GM04504 (cell line): ENCODE data around the gene SLC50A1.

Source experiments
- DNase-seq: peaks from one replicate; pipeline ENCODE4 v3.0.0-alpha.2; 2012; ENCODE audit warnings: low read depth

The SLC50A1 gene

GRCh38 chr1:155170806-155171205, 35.2 kb downstream of the SLC50A1 start:
- no peak for DNase-seq

GRCh38 chr1:155171836-155172731, 36.4 kb downstream of the SLC50A1 start:
- DNase-seq = no peak

DNA sequence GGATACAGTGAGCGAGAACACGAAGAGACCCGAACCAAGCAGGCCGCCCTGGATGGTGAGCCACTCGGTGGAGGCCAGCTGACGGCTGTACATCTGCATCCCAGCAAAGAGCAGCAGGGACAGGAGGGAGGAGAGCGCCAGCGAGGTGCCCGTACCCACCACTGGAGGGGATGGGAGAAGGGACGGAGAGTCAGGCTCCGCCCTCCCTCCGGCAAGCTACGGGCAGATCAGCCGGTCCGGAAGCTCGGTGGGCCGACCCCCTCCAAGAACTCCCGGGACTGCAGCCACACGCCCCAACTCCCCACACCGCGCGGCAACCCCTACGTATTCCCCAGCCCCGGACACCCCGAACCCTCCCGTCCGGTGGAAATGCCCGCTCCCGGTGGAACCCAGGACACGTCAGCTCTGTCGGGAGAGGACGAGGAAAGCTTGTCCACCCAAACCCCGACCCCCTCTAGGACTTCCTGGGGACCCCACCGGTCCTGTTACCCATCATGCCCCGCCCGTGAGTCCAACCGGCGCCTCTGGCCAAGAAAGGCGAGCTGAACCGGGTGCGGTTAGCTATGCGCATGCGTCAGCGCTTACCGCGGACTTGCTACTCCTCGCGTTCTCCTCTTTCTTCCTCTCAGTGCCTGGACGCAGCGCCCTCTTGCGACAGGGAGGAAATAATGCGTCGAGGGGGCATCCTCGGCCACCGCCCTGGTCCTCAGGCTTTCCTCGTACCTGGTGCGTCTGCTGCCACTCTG, 37.3 kb downstream of the SLC50A1 start, which contains the start of gene KRTCAP2:
TSS of gene KRTCAP2 (minus strand) at position 573 of the 746 bp plus-strand sequence. CDS start at position 493, 80 bp downstream.
- DNase-seq = peak; percentile 91

GRCh38 chr1:155173478-155174323, 38.0 kb downstream of the SLC50A1 start, which contains the start of gene TRIM46:
TSS of gene TRIM46 (plus strand) at chr1:155173849. CDS start at chr1:155173967, 118 bp downstream.
- DNase-seq = no peak

DNA sequence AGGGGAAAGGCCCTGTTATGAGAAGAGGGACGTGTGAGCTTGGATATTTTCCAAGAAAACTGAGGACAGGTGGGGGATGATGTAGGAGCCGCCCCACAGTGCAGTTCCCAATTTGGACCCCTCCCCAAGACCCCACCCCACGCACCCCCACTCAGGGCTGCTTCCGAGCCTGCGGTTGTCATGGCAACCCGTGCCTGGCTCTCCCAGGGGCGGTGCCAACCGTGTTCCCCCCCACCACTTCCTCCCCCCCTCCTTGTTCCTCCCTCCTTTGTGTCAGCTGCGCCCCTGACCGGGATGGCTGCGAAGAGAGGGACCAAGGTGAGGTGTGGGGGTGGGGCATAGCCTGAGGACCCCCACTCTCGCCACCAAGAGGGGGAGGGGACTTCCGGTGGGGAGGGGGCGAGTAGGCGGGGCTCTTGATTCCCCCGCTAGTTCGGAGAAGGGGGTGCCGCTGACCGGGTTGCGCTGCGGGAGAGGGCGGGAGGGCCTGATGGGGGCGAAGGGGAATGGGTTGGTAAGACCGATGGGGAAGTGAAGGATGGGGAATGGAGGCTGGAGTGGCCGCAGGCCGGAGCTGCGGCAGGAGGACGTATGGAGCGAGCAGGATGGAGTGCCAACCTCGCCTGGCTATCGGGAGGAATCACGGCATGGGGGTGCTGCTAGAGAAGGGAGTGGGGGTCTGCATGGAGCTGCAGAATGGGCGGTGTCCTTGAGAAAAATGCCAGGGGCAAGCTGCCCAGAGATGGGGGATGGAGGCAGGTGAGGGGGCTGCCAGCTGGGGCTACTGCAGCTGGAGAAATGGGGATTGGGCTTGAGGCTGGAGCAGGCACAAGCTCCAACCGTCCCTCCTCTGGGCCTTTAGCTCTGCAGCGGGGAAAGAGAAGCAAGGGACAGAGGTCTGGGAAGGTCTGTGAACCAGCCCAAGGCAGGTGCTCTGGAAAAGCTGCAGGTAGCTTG, 39.0 kb downstream of the SLC50A1 start:
- no peak for DNase-seq

DNA sequence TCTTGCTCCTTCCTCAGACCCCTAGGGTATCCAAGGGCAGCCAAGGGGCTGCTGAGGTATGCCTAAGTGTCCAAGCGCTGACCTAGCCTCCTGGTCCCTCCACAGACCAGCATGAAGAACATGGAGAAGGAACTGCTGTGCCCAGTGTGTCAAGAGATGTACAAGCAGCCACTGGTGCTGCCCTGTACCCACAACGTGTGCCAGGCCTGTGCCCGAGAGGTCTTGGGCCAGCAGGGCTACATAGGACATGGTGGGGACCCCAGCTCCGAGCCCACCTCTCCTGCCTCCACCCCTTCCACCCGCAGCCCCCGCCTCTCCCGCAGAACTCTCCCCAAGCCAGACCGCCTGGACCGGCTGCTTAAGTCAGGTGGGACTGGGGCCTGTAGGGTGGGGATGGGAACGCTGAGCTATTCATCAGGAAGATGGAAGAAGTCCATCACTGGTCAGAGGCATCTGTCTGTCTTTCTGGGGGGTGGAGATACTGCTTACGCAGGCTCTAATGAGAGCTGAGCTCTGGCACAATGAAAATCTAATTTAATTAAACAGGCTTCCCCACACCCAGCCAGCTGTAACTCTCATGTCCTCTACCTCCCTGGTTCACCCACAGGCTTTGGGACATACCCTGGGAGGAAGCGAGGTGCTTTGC, 39.8 kb downstream of the SLC50A1 start:
- no peak for DNase-seq

DNA sequence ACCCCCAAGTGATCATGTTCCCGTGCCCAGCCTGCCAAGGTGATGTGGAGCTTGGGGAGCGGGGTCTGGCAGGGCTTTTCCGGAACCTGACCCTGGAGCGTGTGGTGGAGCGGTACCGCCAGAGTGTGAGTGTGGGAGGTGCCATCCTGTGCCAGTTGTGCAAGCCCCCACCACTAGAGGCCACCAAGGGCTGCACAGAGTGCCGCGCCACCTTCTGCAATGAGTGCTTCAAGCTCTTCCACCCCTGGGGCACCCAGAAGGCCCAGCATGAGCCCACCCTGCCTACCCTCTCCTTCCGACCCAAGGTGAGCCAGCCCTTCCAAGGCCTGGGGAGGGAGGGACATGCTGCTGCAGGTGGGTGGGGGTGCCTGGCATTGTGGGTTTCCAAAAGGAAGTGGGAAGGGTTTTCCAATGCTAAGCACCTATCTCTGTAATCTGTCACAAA, 40.3 kb downstream of the SLC50A1 start:
- no peak for DNase-seq

DNA sequence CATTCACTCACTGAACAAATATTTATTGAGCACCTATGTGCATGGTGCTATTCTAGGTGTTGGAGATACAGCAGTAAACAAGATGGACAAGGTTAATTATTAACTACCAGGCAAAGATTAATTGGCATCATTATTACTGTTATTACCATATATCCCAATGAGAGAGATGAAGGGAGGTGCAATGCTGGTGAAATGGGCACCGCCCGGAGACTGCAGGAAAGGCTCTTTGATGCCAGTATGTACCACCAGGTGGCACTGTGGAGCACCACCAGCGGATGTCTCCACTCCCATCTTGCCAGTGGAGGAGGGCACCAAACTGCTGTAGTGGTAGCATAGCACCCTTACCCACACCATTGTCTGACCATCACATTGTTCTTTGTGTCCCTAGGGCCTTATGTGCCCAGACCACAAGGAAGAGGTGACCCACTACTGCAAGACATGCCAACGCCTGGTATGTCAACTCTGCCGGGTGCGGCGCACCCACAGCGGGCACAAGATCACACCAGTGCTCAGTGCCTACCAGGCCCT, 41.0 kb downstream of the SLC50A1 start:
- DNase-seq = peak; percentile 49

DNA sequence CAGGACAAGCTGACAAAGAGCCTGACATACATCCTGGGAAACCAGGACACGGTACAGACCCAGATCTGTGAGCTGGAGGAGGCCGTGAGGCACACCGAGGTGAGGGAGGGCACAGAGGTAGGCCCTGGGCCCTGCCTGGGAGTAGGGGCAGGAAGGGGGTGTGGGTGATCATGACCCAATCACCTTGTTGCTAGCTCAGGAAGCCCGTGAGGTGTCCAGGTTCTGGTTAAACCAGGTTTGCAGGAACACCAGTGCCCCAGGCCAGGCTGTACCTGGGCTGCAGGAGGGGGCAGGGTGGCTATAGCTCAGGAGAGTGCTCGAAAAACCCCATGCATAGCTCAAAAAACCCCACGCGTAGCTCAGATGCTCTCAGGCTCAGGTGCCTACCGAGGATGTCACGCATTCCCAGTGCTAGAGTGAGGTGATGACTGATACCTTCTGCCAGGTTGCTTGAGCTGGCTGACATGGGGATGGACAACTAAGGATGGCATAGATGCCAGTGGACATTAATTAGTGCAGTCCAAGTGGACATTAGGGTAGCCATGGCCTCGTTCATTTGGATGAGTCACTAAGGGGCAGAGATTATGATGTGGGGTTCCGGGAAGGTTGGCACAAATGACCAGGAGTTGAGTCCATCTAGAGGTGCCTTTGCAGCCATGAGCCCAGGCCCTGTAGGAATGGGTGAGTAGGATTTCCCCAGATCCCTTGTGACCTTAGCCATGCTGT, 41.7 kb downstream of the SLC50A1 start:
- DNase-seq = no peak

GRCh38 chr1:155177918-155178281, 42.2 kb downstream of the SLC50A1 start:
- DNase-seq = no peak

GRCh38 chr1:155178441-155179111, 42.9 kb downstream of the SLC50A1 start:
- no peak for DNase-seq

DNA sequence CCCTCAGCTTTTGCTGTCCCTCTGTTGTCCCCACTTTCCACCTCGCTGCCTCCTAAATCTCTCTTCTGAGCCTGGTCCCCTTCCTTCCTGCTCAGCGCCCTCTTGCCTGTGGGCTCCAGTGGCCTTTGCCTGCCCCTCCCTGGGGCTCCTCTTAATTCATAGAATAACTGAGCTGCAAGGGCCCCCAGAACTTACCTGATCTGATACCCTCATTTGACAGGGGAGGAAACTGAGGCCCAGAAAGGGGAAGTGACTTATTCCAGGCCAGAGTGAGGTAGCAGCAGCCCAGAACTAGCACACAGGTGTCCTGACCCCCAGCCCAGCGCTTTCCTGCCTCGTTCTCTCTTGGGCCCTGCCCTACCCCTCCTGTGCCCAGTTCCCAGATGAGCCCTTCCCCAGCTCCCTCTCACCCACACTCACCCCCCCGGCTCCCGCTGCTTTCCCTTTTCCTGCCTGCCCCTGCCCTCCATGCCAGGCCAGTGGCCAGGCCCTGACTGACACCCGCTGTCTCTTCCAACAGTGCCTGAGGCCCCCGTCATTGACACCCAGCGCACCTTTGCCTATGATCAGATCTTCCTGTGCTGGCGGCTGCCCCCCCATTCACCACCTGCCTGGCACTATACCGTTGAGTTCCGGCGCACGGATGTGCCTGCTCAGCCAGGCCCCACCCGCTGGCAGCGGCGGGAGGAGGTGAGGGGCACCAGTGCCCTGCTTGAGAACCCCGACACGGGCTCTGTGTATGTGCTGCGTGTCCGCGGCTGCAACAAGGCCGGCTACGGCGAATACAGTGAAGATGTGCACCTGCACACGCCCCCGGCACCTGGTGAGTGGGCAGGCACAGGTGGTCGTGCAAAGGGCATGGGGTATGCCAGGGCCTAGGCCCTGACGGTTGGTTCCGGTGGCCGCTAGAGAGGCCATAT, 43.7 kb downstream of the SLC50A1 start:
- DNase-seq = no peak

DNA sequence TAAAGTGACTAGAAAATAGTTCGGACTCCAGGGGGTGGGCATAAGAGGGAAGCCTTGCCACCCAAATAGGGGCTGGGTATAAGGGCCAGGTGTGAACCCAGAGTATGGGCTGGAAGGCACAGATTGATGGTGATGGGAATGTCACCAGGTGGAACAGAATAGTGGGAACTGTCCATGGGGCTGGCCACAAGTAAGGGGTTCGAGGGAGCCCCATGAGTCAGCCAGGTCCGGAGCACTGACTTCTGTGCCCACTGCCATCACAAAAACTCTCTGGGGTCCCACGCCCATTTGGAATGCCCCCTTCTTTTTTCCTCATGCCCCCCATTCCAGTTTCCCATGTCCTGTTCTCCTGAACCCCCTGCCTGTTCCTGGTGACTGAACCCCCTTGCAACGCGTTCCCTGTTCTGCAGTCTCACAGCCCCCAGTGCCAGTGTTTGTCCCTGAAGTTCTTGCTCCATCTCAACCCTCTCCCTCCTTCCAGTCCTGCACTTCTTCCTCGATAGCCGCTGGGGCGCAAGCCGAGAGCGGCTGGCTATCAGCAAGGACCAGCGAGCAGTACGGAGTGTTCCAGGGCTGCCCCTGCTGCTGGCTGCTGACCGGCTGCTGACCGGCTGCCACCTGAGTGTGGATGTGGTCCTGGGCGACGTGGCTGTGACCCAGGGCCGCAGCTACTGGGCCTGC, 45.9 kb downstream of the SLC50A1 start:
- no peak for DNase-seq

DNA sequence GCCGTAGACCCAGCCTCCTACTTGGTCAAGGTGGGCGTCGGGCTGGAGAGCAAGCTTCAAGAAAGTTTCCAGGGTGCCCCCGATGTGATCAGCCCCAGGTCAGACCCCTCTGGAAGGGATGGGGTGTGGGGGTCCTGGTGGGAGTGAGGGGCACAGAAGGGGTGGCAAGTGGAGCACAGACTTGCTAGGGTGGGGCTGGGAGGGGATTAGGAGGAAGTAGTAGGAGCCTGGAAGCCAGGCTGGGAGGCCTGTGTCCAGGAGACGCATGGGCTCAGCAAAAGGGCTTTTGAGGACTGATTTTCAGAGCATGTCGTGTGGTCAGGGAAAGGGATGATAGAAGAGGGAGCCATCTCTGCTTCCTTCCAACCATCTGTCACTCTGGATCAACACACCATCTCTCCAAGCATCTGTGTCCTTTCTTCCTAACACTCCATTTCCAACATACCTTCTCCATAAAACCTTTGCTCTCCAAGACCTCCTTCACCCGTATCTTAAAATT, 46.4 kb downstream of the SLC50A1 start:
- DNase-seq = no peak

DNA sequence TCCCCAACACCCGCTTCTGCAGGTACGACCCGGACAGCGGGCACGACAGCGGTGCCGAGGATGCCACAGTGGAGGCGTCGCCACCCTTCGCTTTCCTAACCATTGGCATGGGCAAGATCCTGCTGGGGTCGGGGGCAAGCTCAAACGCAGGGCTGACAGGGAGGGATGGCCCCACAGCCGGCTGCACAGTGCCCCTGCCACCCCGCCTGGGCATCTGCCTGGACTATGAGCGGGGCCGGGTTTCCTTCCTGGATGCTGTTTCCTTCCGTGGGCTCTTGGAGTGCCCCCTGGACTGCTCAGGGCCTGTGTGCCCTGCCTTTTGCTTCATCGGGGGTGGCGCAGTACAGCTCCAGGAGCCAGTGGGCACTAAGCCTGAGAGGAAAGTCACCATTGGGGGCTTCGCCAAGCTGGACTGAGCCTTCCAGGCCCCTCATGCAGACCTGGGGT, 48.1 kb downstream of the SLC50A1 start:
- no peak for DNase-seq

GRCh38 chr1:155184351-155184811, 48.7 kb downstream of the SLC50A1 start:
- no peak for DNase-seq
